Panc1 (cell line): ENCODE results near the gene EPHB6. TPM values are rescaled to one million over a fixed set of nuclear protein-coding genes. Genes with fewer than 3 reads are reported as not detected.

ENCODE experiments used
- ATAC-seq: fragments of 200-7000 bp; cut with Tn5 transposase; 2 replicates; pipeline ENCODE4 v1.9.1; 2020; ENCODE audit warnings: mild to moderate bottlenecking, moderate library complexity
- BruUV-seq: library from RNA; stranded (reverse); fragments of 400-500 nt; replicated peaks from 2 replicates; lab custom pipeline; 2021; lab: Mats Ljungman, UMichigan
- CTCF ChIA-PET: fragments of 300-600 bp; sonication (Branson Sonifier 250); formaldehyde crosslinking; loops from one replicate; lab custom pipeline; 2022; ENCODE audit warnings: antibody characterized with exemption; lab: Charles Lee
- POLR2A ChIA-PET: fragments of 300-600 bp; sonication (Branson Sonifier 250); formaldehyde crosslinking; loops from one replicate; lab custom pipeline; 2022; ENCODE audit warnings: antibody characterized with exemption; lab: Charles Lee
- DNase-seq: peaks from one replicate; pipeline ENCODE4 v3.0.0-alpha.2; 2010; ENCODE audit warnings: low read depth, low spot score
- H3K27ac ChIP-seq: 2 replicates; pipeline ENCODE4 v1.5.1; 2011; ENCODE audit warnings: mild to moderate bottlenecking, low read length, inconsistent platforms
- H3K27me3 ChIP-seq: fragments of 200-500 bp; sonication (Bioruptor generic); 2 replicates; pipeline ENCODE4 v1.6.0; 2014; ENCODE audit warnings: low read length, inconsistent platforms; ENCODE audit not compliant: control insufficient read depth, insufficient read depth
- H3K36me3 ChIP-seq: fragments of 200-500 bp; sonication (Bioruptor generic); 2 replicates; pipeline ENCODE4 v1.5.1; 2014; ENCODE audit warnings: inconsistent platforms, mild to moderate bottlenecking, low read length, moderate library complexity; ENCODE audit not compliant: control insufficient read depth, insufficient read depth
- H3K4me1 ChIP-seq: 2 replicates; pipeline ENCODE4 v1.5.1; 2011; ENCODE audit warnings: inconsistent platforms, mild to moderate bottlenecking, low read length, moderate library complexity; ENCODE audit not compliant: control insufficient read depth, insufficient read depth
- H3K4me3 ChIP-seq, 2 experiments: 2 replicates each; pipeline ENCODE4 v1.5.1; 2011 to 2012; ENCODE audit warnings: low read depth in 2 of 2, low read length in 2 of 2, mild to moderate bottlenecking in 2 of 2, inconsistent platforms in 1 of 2, moderate library complexity in 1 of 2
- H3K9me3 ChIP-seq: fragments of 200-500 bp; sonication (Bioruptor generic); 2 replicates; pipeline ENCODE4 v1.5.1; 2014; ENCODE audit warnings: low read depth, mild to moderate bottlenecking, inconsistent platforms, low read length, moderate library complexity; ENCODE audit not compliant: control insufficient read depth, insufficient read depth
- CTCF ChIP-seq: fragments of 450-650 bp; IDR thresholded peaks from 2 replicates; pipeline ENCODE4 v1.5.1; 2017; ENCODE audit warnings: mild to moderate bottlenecking
- POLR2AphosphoS5 ChIP-seq: IDR thresholded peaks from 2 replicates; pipeline ENCODE4 v1.6.1; 2012; ENCODE audit warnings: mild to moderate bottlenecking, low read depth, low read length, moderate library complexity
- REST ChIP-seq, 2 experiments: IDR thresholded peaks; 2 replicates each; pipeline ENCODE4 v1.6.1; 2011 to 2012; ENCODE audit warnings: low read depth in 2 of 2, control low read depth in 1 of 2, low read length in 1 of 2, mild to moderate bottlenecking in 1 of 2, moderate library complexity in 1 of 2; ENCODE audit not compliant: insufficient read depth in 1 of 2
- SIN3A ChIP-seq: IDR thresholded peaks from 2 replicates; pipeline ENCODE4 v1.6.1; 2012; ENCODE audit warnings: low read depth, mild to moderate bottlenecking, low read length, moderate library complexity, borderline replicate concordance; ENCODE audit not compliant: insufficient read depth
- TCF7L2 ChIP-seq: IDR thresholded peaks from 2 replicates; pipeline ENCODE4 v1.6.1; 2011; ENCODE audit warnings: mild to moderate bottlenecking, low read depth, low read length, inconsistent platforms
- in situ Hi-C: cut with HindIII; loops from 2 replicates; pipeline ENCODE4 v1.10.0; 2016; ENCODE audit warnings: low sequenced_read_pairs, low pct_unique_long_range_greater_than_20kb
- intact Hi-C: fragments of 100-400 bp; cut with micrococcal nuclease; formaldehyde crosslinking; loops from one replicate; pipeline ENCODE4 v1.10.0; 2022; ENCODE audit not compliant: unreplicated experiment
- total RNA-seq: library from RNA; stranded (reverse); gene quantifications from one replicate; pipeline ENCODE4 v1.2.1, GENCODE V29; 2021; ENCODE audit not compliant: unreplicated experiment

EPHB6 gene
- total RNA-seq, 1 experiment from 2014 or later: 0.54 TPM

- TF ChIP-seq CTCF: 0 out of 2 replicates have a peak, but pooled peaks have one; percentile 25
- no peak for TF ChIP-seq TCF7L2
- H3K36me3 ChIP-seq: no peaks in the 10 kb centered on the region
- no peaks in the 10 kb centered on the region; the same call in 1 of the 2 replicates for H3K27me3 ChIP-seq
- POLR2A ChIA-PET: no interaction called here
- H3K4me1 ChIP-seq: no peaks in the 10 kb centered on the region
- intact Hi-C loops (no loop called here), in situ Hi-C loops (no loop called here)
- BruUV-seq: no TSS peak
- DNase-seq (no peak), ATAC-seq (no peak; the same call in 1 of the 2 replicates)
- H3K4me3 ChIP-seq: no peak overlapping the region
- no peaks in the 10 kb centered on the region for H3K9me3 ChIP-seq
- H3K27ac ChIP-seq: no peak overlapping the region
- CTCF ChIA-PET: no interaction called here
These were observed 13.5 kb downstream of the EPHB6 start for GRCh38 chr7:142868188-142868985.

- H3K36me3 ChIP-seq: no peaks in the 10 kb centered on the region
- DNase-seq (no peak), ATAC-seq (no peak)
- in situ Hi-C loops: no loop called here
- H3K9me3 ChIP-seq: no peaks in the 10 kb centered on the region
- H3K27ac ChIP-seq: no peak overlapping the region
- H3K4me1 ChIP-seq: no peaks in the 10 kb centered on the region
- no peaks in the 10 kb centered on the region; the same call in 1 of the 2 replicates for H3K27me3 ChIP-seq
- intact Hi-C loops: no loop called here
- TF ChIP-seq CTCF (no peak), REST (IDR thresholded peaks at IDR 0.05; ENCODE audit: insufficient read depth in 1 of 2, low read depth in 2 of 2, low read length in 1 of 2) (no peak), SIN3A (no peak), POLR2AphosphoS5 (no peak), TCF7L2 (no peak)
- H3K4me3 ChIP-seq: no peak overlapping the region
- ChIA-PET CTCF (no interaction called here), POLR2A (no interaction called here)
- no TSS peak for BruUV-seq
These were observed 14.1 kb downstream of the EPHB6 start for GRCh38 chr7:142868986-142869415.
